Measurements from ENCODE around the gene TALDO1. TPM values are rescaled to one million over a fixed set of nuclear protein-coding genes. Genes with fewer than 3 reads are reported as not detected.

The TALDO1 gene
- total and polyA plus RNA-seq, 2 donors from 2014 or later, result 175 to 312 TPM

GRCh38 chr11:706439-706956 lies 40.8 kb upstream of the TALDO1 start:
- Histone ChIP-seq H3K27me3 (ENCODE audit: control insufficient read depth, insufficient read depth, low read length) (no peaks in the 10 kb centered on the region), H3K9ac (ENCODE audit: low read length in 3 of 3) (peak overlapping the region in 2 of 3 donors; percentile 32 to 84), H3K4me1 (ENCODE audit: control insufficient read depth in 2 of 3, insufficient read depth in 2 of 3, low read depth in 1 of 3, low read length in 3 of 3) (peaks cover 0 to 61% (median 27%) of the 10 kb centered on the region in 3 donors), H3K4me3 (ENCODE audit: low read length in 3 of 3) (peak overlapping the region; percentile 47 to 74 (median 73)), H3K36me3 (ENCODE audit: control insufficient read depth in 2 of 3, insufficient read depth in 3 of 3, low read length in 3 of 3) (no peaks in the 10 kb centered on the region), H3K27ac (ENCODE audit: low read depth in 2 of 2, low read length in 2 of 2) (peak overlapping the region; percentile 90 to 92), H3K9me3 (ENCODE audit: control insufficient read depth in 2 of 3, insufficient read depth in 1 of 3, low read length in 3 of 3) (no peaks in the 10 kb centered on the region)
- TF ChIP-seq, protein P1, sequence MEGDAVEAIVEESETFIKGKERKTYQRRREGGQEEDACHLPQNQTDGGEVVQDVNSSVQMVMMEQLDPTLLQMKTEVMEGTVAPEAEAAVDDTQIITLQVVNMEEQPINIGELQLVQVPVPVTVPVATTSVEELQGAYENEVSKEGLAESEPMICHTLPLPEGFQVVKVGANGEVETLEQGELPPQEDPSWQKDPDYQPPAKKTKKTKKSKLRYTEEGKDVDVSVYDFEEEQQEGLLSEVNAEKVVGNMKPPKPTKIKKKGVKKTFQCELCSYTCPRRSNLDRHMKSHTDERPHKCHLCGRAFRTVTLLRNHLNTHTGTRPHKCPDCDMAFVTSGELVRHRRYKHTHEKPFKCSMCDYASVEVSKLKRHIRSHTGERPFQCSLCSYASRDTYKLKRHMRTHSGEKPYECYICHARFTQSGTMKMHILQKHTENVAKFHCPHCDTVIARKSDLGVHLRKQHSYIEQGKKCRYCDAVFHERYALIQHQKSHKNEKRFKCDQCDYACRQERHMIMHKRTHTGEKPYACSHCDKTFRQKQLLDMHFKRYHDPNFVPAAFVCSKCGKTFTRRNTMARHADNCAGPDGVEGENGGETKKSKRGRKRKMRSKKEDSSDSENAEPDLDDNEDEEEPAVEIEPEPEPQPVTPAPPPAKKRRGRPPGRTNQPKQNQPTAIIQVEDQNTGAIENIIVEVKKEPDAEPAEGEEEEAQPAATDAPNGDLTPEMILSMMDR (IDR thresholded peaks at IDR 0.05; ENCODE audit: borderline replicate concordance, extremely low read depth, insufficient read depth), result no peak
- DNase-seq (peak in 1 of 5 donors; percentile 83), FAIRE-seq (no peak)
- intact Hi-C loops (cut with DNase I), result no loop called here

GRCh38 chr11:706957-707816 lies 40.1 kb upstream of the TALDO1 start:
- no peak for FAIRE-seq
- H3K9ac ChIP-seq (ENCODE audit: low read length in 3 of 3), result peak overlapping the region in 2 of 3 donors; percentile 32 to 84

GRCh38 chr11:707817-708420 lies 39.3 kb upstream of the TALDO1 start:
- TF ChIP-seq, protein P1 (IDR thresholded peaks at IDR 0.05; ENCODE audit: borderline replicate concordance, extremely low read depth, insufficient read depth), result no peak
- Histone ChIP-seq H3K27ac (ENCODE audit: low read depth in 2 of 2, low read length in 2 of 2) (peak overlapping the region; percentile 90 to 92), H3K9ac (ENCODE audit: low read length in 3 of 3) (peak overlapping the region in 2 of 3 donors; percentile 48 to 84), H3K4me3 (ENCODE audit: low read length in 3 of 3) (peak overlapping the region in 1 of 3 donors; percentile 74), H3K9me3 (ENCODE audit: control insufficient read depth in 2 of 3, insufficient read depth in 1 of 3, low read length in 3 of 3) (no peaks in the 10 kb centered on the region), H3K27me3 (ENCODE audit: control insufficient read depth, insufficient read depth, low read length) (no peaks in the 10 kb centered on the region), H3K4me1 (ENCODE audit: control insufficient read depth in 2 of 3, insufficient read depth in 2 of 3, low read depth in 1 of 3, low read length in 3 of 3) (peaks cover 0 to 62% (median 21%) of the 10 kb centered on the region in 3 donors), H3K36me3 (ENCODE audit: control insufficient read depth in 2 of 3, insufficient read depth in 3 of 3, low read length in 3 of 3) (no peaks in the 10 kb centered on the region)
- DNase-seq, result peak; percentile 65 to 93 (median 75)
- intact Hi-C loops (cut with DNase I), result no loop called here
- no peak for FAIRE-seq

More at GRCh38 chr11:706957-707816, 40.1 kb upstream of the TALDO1 start:
- no peaks in the 10 kb centered on the region for H3K36me3 ChIP-seq (ENCODE audit: control insufficient read depth in 2 of 3, insufficient read depth in 3 of 3, low read length in 3 of 3)
- no peaks in the 10 kb centered on the region for H3K9me3 ChIP-seq (ENCODE audit: control insufficient read depth in 2 of 3, insufficient read depth in 1 of 3, low read length in 3 of 3)
- peak overlapping the region; percentile 90 to 92 for H3K27ac ChIP-seq (ENCODE audit: low read depth in 2 of 2, low read length in 2 of 2)
- TF ChIP-seq, protein P1 (IDR thresholded peaks at IDR 0.05; ENCODE audit: borderline replicate concordance, extremely low read depth, insufficient read depth), result no peak
- H3K27me3 ChIP-seq (ENCODE audit: control insufficient read depth, insufficient read depth, low read length), result no peaks in the 10 kb centered on the region
- peak overlapping the region; percentile 47 to 74 (median 73) for H3K4me3 ChIP-seq (ENCODE audit: low read length in 3 of 3)
- peaks cover 0 to 61% (median 27%) of the 10 kb centered on the region in 3 donors for H3K4me1 ChIP-seq (ENCODE audit: control insufficient read depth in 2 of 3, insufficient read depth in 2 of 3, low read depth in 1 of 3, low read length in 3 of 3)
- peak in 4 of 5 donors; percentile 42 to 87 (median 69) for DNase-seq
- intact Hi-C loops (cut with DNase I), result no loop called here

Data from kidney (tissue), 14 donors.